ENCODE results near the gene SH3PXD2A. TPM values are rescaled to one million over a fixed set of nuclear protein-coding genes. Genes with fewer than 3 reads are reported as not detected.

Gene SH3PXD2A
- total RNA-seq, 1 donor from 2014 or later = 35.2 TPM

- intact Hi-C loops (cut with DNase I) = no loop called here
- Histone ChIP-seq H3K9me3 (no peaks in the 10 kb centered on the region), H3K4me3 (no peak overlapping the region), H3K4me1 (no peaks in the 10 kb centered on the region), H3K36me3 (no peaks in the 10 kb centered on the region), H3K27me3 (no peaks in the 10 kb centered on the region), H3K27ac (no peak overlapping the region)
- DNase-seq (no peak), ATAC-seq (no peak)
- TF ChIP-seq CTCF (IDR thresholded peaks at IDR 0.05) = no peak
Measured at GRCh38 chr10:103590744-103591291, 264.6 kb downstream of the SH3PXD2A start.

- H3K27ac ChIP-seq = no peak overlapping the region
- no peak overlapping the region for H3K4me3 ChIP-seq
- intact Hi-C loops (cut with DNase I) = no loop called here
- ATAC-seq = no peak
- no peaks in the 10 kb centered on the region for H3K27me3 ChIP-seq
- no peak for TF ChIP-seq CTCF (IDR thresholded peaks at IDR 0.05)
- H3K9me3 ChIP-seq = no peaks in the 10 kb centered on the region
- no peaks in the 10 kb centered on the region for H3K4me1 ChIP-seq
- no peak for DNase-seq
- H3K36me3 ChIP-seq = no peaks in the 10 kb centered on the region
Measured at GRCh38 chr10:103590060-103590459, 265.3 kb downstream of the SH3PXD2A start.

GRCh38 chr10:103589074-103589630 lies 266.2 kb downstream of the SH3PXD2A start:
- no peak for TF ChIP-seq CTCF (IDR thresholded peaks at IDR 0.05)
- H3K4me3 ChIP-seq = no peak overlapping the region
- intact Hi-C loops (cut with DNase I) = no loop called here
- no peaks in the 10 kb centered on the region for H3K36me3 ChIP-seq
- ATAC-seq = no peak
- H3K4me1 ChIP-seq = no peaks in the 10 kb centered on the region
- no peaks in the 10 kb centered on the region for H3K9me3 ChIP-seq
- H3K27ac ChIP-seq = no peak overlapping the region
- DNase-seq = no peak
- H3K27me3 ChIP-seq = no peaks in the 10 kb centered on the region

GRCh38 chr10:103587073-103587472 lies 268.3 kb downstream of the SH3PXD2A start:
- Histone ChIP-seq H3K9me3 (no peaks in the 10 kb centered on the region), H3K4me3 (no peak overlapping the region), H3K27ac (no peak overlapping the region), H3K36me3 (no peaks in the 10 kb centered on the region), H3K27me3 (peaks cover 4% of the 10 kb centered on the region), H3K4me1 (no peaks in the 10 kb centered on the region)
- ATAC-seq (no peak), DNase-seq (no peak)
- no peak for TF ChIP-seq CTCF (IDR thresholded peaks at IDR 0.05)
- intact Hi-C loops (cut with DNase I) = no loop called here

- Histone ChIP-seq H3K4me1 (no peaks in the 10 kb centered on the region), H3K27me3 (peaks cover 4% of the 10 kb centered on the region), H3K27ac (no peak overlapping the region), H3K36me3 (no peaks in the 10 kb centered on the region), H3K9me3 (no peaks in the 10 kb centered on the region), H3K4me3 (no peak overlapping the region)
- ATAC-seq (no peak), DNase-seq (no peak)
- intact Hi-C loops (cut with DNase I) = no loop called here
- no peak for TF ChIP-seq CTCF (IDR thresholded peaks at IDR 0.05)
Measured at GRCh38 chr10:103585011-103585405, 270.4 kb downstream of the SH3PXD2A start.
